Stimulated activated naive CD8-positive, alpha-beta T cell treated with anti-CD3 and anti-CD28 coated beads, Interleukin-15, amount 100 ng/mL, for 72 hours (primary cell): ENCODE data around the gene NXPE3.

ENCODE experiments used
- ATAC-seq: fragments of 150-1000 bp; cut with Tn5 transposase; 2 replicates; pipeline ENCODE4 v1.10.0; 2021; ENCODE audit warnings: mild to moderate bottlenecking, moderate library complexity
- DNase-seq, 2 donors: peaks; one replicate each; pipeline ENCODE4 v3.0.0; 2021 to 2022
- H3K27ac Mint-ChIP-seq, 2 donors: one replicate each; pipeline ENCODE4 v1.8.0; 2022; ENCODE audit warnings: mild to moderate bottlenecking in 2 of 2, mixed read lengths in 2 of 2, moderate library complexity in 2 of 2
- H3K27me3 Mint-ChIP-seq: one replicate; pipeline ENCODE4 v1.8.0; 2022; ENCODE audit warnings: mixed read lengths
- H3K4me1 Mint-ChIP-seq: one replicate; pipeline ENCODE4 v1.8.0; 2022; ENCODE audit warnings: mild to moderate bottlenecking, mixed read lengths
- H3K4me3 Mint-ChIP-seq, 2 donors: one replicate each; pipeline ENCODE4 v1.8.0; 2022; ENCODE audit warnings: mild to moderate bottlenecking in 2 of 2, mixed read lengths in 2 of 2, moderate library complexity in 1 of 2
- H3K9me3 Mint-ChIP-seq, 2 donors: one replicate each; pipeline ENCODE4 v1.8.0; 2022; ENCODE audit warnings: mixed read lengths in 2 of 2

NXPE3 gene

GRCh38 chr3:101814835-101815234 is 35.8 kb downstream of the NXPE3 start:
- DNase-seq, result no peak

GRCh38 chr3:101816215-101817149 is 37.5 kb downstream of the NXPE3 start:
- H3K27me3 Mint-ChIP-seq, result no peaks in the 10 kb centered on the region
- no peak overlapping the region for H3K27ac Mint-ChIP-seq
- no peak for ATAC-seq
- H3K4me3 Mint-ChIP-seq, result no peak overlapping the region
- no peak for DNase-seq
- H3K4me1 Mint-ChIP-seq, result peaks cover 80% of the 10 kb centered on the region
- H3K9me3 Mint-ChIP-seq, result no peaks in the 10 kb centered on the region

More at GRCh38 chr3:101814835-101815234, 35.8 kb downstream of the NXPE3 start:
- H3K9me3 Mint-ChIP-seq, result no peaks in the 10 kb centered on the region
- peak; percentile 48 for ATAC-seq
- peaks cover 80% of the 10 kb centered on the region for H3K4me1 Mint-ChIP-seq
- H3K4me3 Mint-ChIP-seq, result peak overlapping the region in 1 of 2 donors; percentile 13
- no peaks in the 10 kb centered on the region for H3K27me3 Mint-ChIP-seq
- H3K27ac Mint-ChIP-seq, result peak overlapping the region; percentile 19 to 42

- Mint-ChIP-seq H3K27me3 (no peaks in the 10 kb centered on the region), H3K9me3 (no peaks in the 10 kb centered on the region), H3K27ac (peak overlapping the region in 1 of 2 donors; percentile 25), H3K4me3 (peak overlapping the region in 1 of 2 donors; percentile 2), H3K4me1 (peaks cover 83% of the 10 kb centered on the region)
- ATAC-seq, result no peak
- no peak for DNase-seq
These were observed 39.0 kb downstream of the NXPE3 start for GRCh38 chr3:101817992-101818391.

GRCh38 chr3:101819649-101820206 is 40.7 kb downstream of the NXPE3 start:
- no peak for DNase-seq
- ATAC-seq, result peak; percentile 96
- H3K4me1 Mint-ChIP-seq, result peaks cover 83% of the 10 kb centered on the region
- no peaks in the 10 kb centered on the region for H3K27me3 Mint-ChIP-seq
- H3K27ac Mint-ChIP-seq, result peak overlapping the region in 1 of 2 donors; percentile 84
- no peaks in the 10 kb centered on the region for H3K9me3 Mint-ChIP-seq
- peak overlapping the region; percentile 10 to 58 for H3K4me3 Mint-ChIP-seq

GRCh38 chr3:101821503-101821902 is 42.5 kb downstream of the NXPE3 start:
- Mint-ChIP-seq H3K4me1 (peaks cover 82% of the 10 kb centered on the region), H3K27ac (no peak overlapping the region)

GRCh38 chr3:101823525-101823924 is 44.5 kb downstream of the NXPE3 start:
- Mint-ChIP-seq H3K4me1 (peaks cover 75% of the 10 kb centered on the region), H3K4me3 (no peak overlapping the region), H3K27ac (peak overlapping the region in 1 of 2 donors; percentile 25), H3K27me3 (no peaks in the 10 kb centered on the region), H3K9me3 (no peaks in the 10 kb centered on the region)
- DNase-seq (no peak), ATAC-seq (no peak)

More at GRCh38 chr3:101821503-101821902, 42.5 kb downstream of the NXPE3 start:
- H3K27me3 Mint-ChIP-seq, result no peaks in the 10 kb centered on the region
- no peaks in the 10 kb centered on the region for H3K9me3 Mint-ChIP-seq
- no peak for DNase-seq
- H3K4me3 Mint-ChIP-seq, result no peak overlapping the region
- no peak for ATAC-seq

- ATAC-seq, result no peak
- Mint-ChIP-seq H3K4me3 (peak overlapping the region; percentile 34 to 73), H3K4me1 (peaks cover 75% of the 10 kb centered on the region), H3K9me3 (no peaks in the 10 kb centered on the region), H3K27me3 (no peaks in the 10 kb centered on the region), H3K27ac (peak overlapping the region in 1 of 2 donors; percentile 87)
- no peak for DNase-seq
These were observed 45.7 kb downstream of the NXPE3 start for GRCh38 chr3:101824702-101825101.

- H3K4me1 Mint-ChIP-seq, result peaks cover 75% of the 10 kb centered on the region
- DNase-seq (no peak), ATAC-seq (peak; percentile 35)
- peak overlapping the region; percentile 95 to 98 for H3K27ac Mint-ChIP-seq
- H3K9me3 Mint-ChIP-seq, result no peaks in the 10 kb centered on the region
- H3K4me3 Mint-ChIP-seq, result peak overlapping the region; percentile 90 to 93
- H3K27me3 Mint-ChIP-seq, result no peaks in the 10 kb centered on the region
These were observed 47.0 kb downstream of the NXPE3 start for GRCh38 chr3:101825904-101826445.

- Mint-ChIP-seq H3K27me3 (no peaks in the 10 kb centered on the region), H3K27ac (peak overlapping the region; percentile 97), H3K9me3 (no peaks in the 10 kb centered on the region), H3K4me1 (peaks cover 82% of the 10 kb centered on the region), H3K4me3 (peak overlapping the region; percentile 90 to 98)
- ATAC-seq, result peak; percentile 92
- DNase-seq, result peak; percentile 92 to 96
These were observed 48.5 kb downstream of the NXPE3 start for GRCh38 chr3:101827211-101828174.

GRCh38 chr3:101828276-101828675 is 49.3 kb downstream of the NXPE3 start:
- DNase-seq (no peak), ATAC-seq (no peak)
- peaks cover 84% of the 10 kb centered on the region for H3K4me1 Mint-ChIP-seq
- peak overlapping the region; percentile 90 to 98 for H3K4me3 Mint-ChIP-seq
- H3K9me3 Mint-ChIP-seq, result no peaks in the 10 kb centered on the region
- no peaks in the 10 kb centered on the region for H3K27me3 Mint-ChIP-seq
- peak overlapping the region; percentile 97 to 98 for H3K27ac Mint-ChIP-seq

GRCh38 chr3:101828691-101829436 is 49.9 kb downstream of the NXPE3 start:
- Mint-ChIP-seq H3K27me3 (no peaks in the 10 kb centered on the region), H3K27ac (peak overlapping the region; percentile 97 to 98), H3K9me3 (no peaks in the 10 kb centered on the region), H3K4me3 (peak overlapping the region; percentile 90 to 98), H3K4me1 (peaks cover 84% of the 10 kb centered on the region)
- DNase-seq (peak in 1 of 2 donors; percentile 71), ATAC-seq (peak; percentile 73)

- H3K9me3 Mint-ChIP-seq, result no peaks in the 10 kb centered on the region
- DNase-seq (no peak), ATAC-seq (no peak)
- peak overlapping the region; percentile 90 to 98 for H3K4me3 Mint-ChIP-seq
- H3K4me1 Mint-ChIP-seq, result peaks cover 84% of the 10 kb centered on the region
- no peaks in the 10 kb centered on the region for H3K27me3 Mint-ChIP-seq
- peak overlapping the region; percentile 97 to 98 for H3K27ac Mint-ChIP-seq
These were observed 50.4 kb downstream of the NXPE3 start for GRCh38 chr3:101829437-101829830.

- H3K4me1 Mint-ChIP-seq, result peaks cover 84% of the 10 kb centered on the region
- no peak for ATAC-seq
These were observed 50.9 kb downstream of the NXPE3 start for GRCh38 chr3:101829874-101830273.

GRCh38 chr3:101833446-101833974 is 54.5 kb downstream of the NXPE3 start:
- Mint-ChIP-seq H3K4me1 (peaks cover 90% of the 10 kb centered on the region), H3K4me3 (peak overlapping the region; percentile 52 to 98), H3K27ac (no peak overlapping the region), H3K9me3 (no peaks in the 10 kb centered on the region), H3K27me3 (no peaks in the 10 kb centered on the region)
- DNase-seq (no peak), ATAC-seq (no peak)

More at GRCh38 chr3:101829874-101830273, 50.9 kb downstream of the NXPE3 start:
- DNase-seq, result no peak
- no peaks in the 10 kb centered on the region for H3K27me3 Mint-ChIP-seq
- no peaks in the 10 kb centered on the region for H3K9me3 Mint-ChIP-seq
- peak overlapping the region; percentile 90 to 98 for H3K4me3 Mint-ChIP-seq
- H3K27ac Mint-ChIP-seq, result peak overlapping the region; percentile 97 to 98
